ENCODE results near the gene ANKRD6.

Gene ANKRD6

GRCh38 chr6:89566008-89566800, 133.3 kb downstream of the ANKRD6 start:
- no peak overlapping the region for H3K4me3 Mint-ChIP-seq
- H3K4me1 Mint-ChIP-seq (ENCODE audit: low read depth): no peaks in the 10 kb centered on the region
- no peaks in the 10 kb centered on the region for H3K27me3 Mint-ChIP-seq
- H3K27ac Mint-ChIP-seq: no peak overlapping the region
- no peaks in the 10 kb centered on the region for H3K9me3 Mint-ChIP-seq
- no peaks in the 10 kb centered on the region for H3K36me3 Mint-ChIP-seq (ENCODE audit: low read depth)

GRCh38 chr6:89566930-89567629, 134.1 kb downstream of the ANKRD6 start:
- Mint-ChIP-seq H3K27me3 (no peaks in the 10 kb centered on the region), H3K27ac (no peak overlapping the region), H3K4me3 (no peak overlapping the region), H3K9me3 (no peaks in the 10 kb centered on the region), H3K36me3 (ENCODE audit: low read depth) (no peaks in the 10 kb centered on the region), H3K4me1 (ENCODE audit: low read depth) (no peaks in the 10 kb centered on the region)

GRCh38 chr6:89567630-89568390, 134.9 kb downstream of the ANKRD6 start:
- H3K4me1 Mint-ChIP-seq (ENCODE audit: low read depth): no peaks in the 10 kb centered on the region
- H3K36me3 Mint-ChIP-seq (ENCODE audit: low read depth): no peaks in the 10 kb centered on the region
- no peaks in the 10 kb centered on the region for H3K27me3 Mint-ChIP-seq
- H3K9me3 Mint-ChIP-seq: no peaks in the 10 kb centered on the region
- no peak overlapping the region for H3K27ac Mint-ChIP-seq
- no peak overlapping the region for H3K4me3 Mint-ChIP-seq

- no peak overlapping the region for H3K4me3 Mint-ChIP-seq
- no peaks in the 10 kb centered on the region for H3K9me3 Mint-ChIP-seq
- H3K27me3 Mint-ChIP-seq: no peaks in the 10 kb centered on the region
- no peaks in the 10 kb centered on the region for H3K36me3 Mint-ChIP-seq (ENCODE audit: low read depth)
- H3K4me1 Mint-ChIP-seq (ENCODE audit: low read depth): peaks cover 3% of the 10 kb centered on the region
- H3K27ac Mint-ChIP-seq: no peak overlapping the region
These were observed 142.1 kb downstream of the ANKRD6 start for GRCh38 chr6:89574910-89575561.

GRCh38 chr6:89575562-89575960, 142.6 kb downstream of the ANKRD6 start:
- H3K27me3 Mint-ChIP-seq: no peaks in the 10 kb centered on the region
- H3K4me1 Mint-ChIP-seq (ENCODE audit: low read depth): peaks cover 3% of the 10 kb centered on the region
- H3K27ac Mint-ChIP-seq: no peak overlapping the region
- no peaks in the 10 kb centered on the region for H3K9me3 Mint-ChIP-seq
- H3K4me3 Mint-ChIP-seq: no peak overlapping the region
- no peaks in the 10 kb centered on the region for H3K36me3 Mint-ChIP-seq (ENCODE audit: low read depth)

- H3K4me3 Mint-ChIP-seq: no peak overlapping the region
These were observed 148.2 kb downstream of the ANKRD6 start for GRCh38 chr6:89580997-89581666.

GRCh38 chr6:89581689-89582088, 148.7 kb downstream of the ANKRD6 start:
- Mint-ChIP-seq H3K4me3 (no peak overlapping the region), H3K27ac (no peak overlapping the region), H3K9me3 (no peaks in the 10 kb centered on the region), H3K27me3 (no peaks in the 10 kb centered on the region), H3K36me3 (ENCODE audit: low read depth) (no peaks in the 10 kb centered on the region), H3K4me1 (ENCODE audit: low read depth) (no peaks in the 10 kb centered on the region)

More at GRCh38 chr6:89580997-89581666, 148.2 kb downstream of the ANKRD6 start:
- Mint-ChIP-seq H3K27ac (no peak overlapping the region), H3K4me1 (ENCODE audit: low read depth) (no peaks in the 10 kb centered on the region), H3K9me3 (no peaks in the 10 kb centered on the region), H3K27me3 (no peaks in the 10 kb centered on the region), H3K36me3 (ENCODE audit: low read depth) (no peaks in the 10 kb centered on the region)

GRCh38 chr6:89582669-89583325, 149.8 kb downstream of the ANKRD6 start:
- Mint-ChIP-seq H3K36me3 (ENCODE audit: low read depth) (no peaks in the 10 kb centered on the region), H3K4me1 (ENCODE audit: low read depth) (no peaks in the 10 kb centered on the region), H3K4me3 (no peak overlapping the region), H3K27ac (no peak overlapping the region), H3K9me3 (no peaks in the 10 kb centered on the region), H3K27me3 (no peaks in the 10 kb centered on the region)

- no peaks in the 10 kb centered on the region for H3K27me3 Mint-ChIP-seq
- H3K4me1 Mint-ChIP-seq (ENCODE audit: low read depth): no peaks in the 10 kb centered on the region
- no peak overlapping the region for H3K4me3 Mint-ChIP-seq
- H3K9me3 Mint-ChIP-seq: no peaks in the 10 kb centered on the region
- H3K27ac Mint-ChIP-seq: no peak overlapping the region
- H3K36me3 Mint-ChIP-seq (ENCODE audit: low read depth): no peaks in the 10 kb centered on the region
These were observed 150.6 kb downstream of the ANKRD6 start for GRCh38 chr6:89583559-89583958.

GRCh38 chr6:89584539-89584938, 151.6 kb downstream of the ANKRD6 start:
- no peak overlapping the region for H3K4me3 Mint-ChIP-seq
- no peaks in the 10 kb centered on the region for H3K9me3 Mint-ChIP-seq
- no peak overlapping the region for H3K27ac Mint-ChIP-seq
- H3K36me3 Mint-ChIP-seq (ENCODE audit: low read depth): no peaks in the 10 kb centered on the region
- no peaks in the 10 kb centered on the region for H3K27me3 Mint-ChIP-seq
- no peaks in the 10 kb centered on the region for H3K4me1 Mint-ChIP-seq (ENCODE audit: low read depth)

- Mint-ChIP-seq H3K27ac (no peak overlapping the region), H3K4me3 (no peak overlapping the region), H3K36me3 (ENCODE audit: low read depth) (no peaks in the 10 kb centered on the region), H3K27me3 (no peaks in the 10 kb centered on the region), H3K4me1 (ENCODE audit: low read depth) (no peaks in the 10 kb centered on the region), H3K9me3 (no peaks in the 10 kb centered on the region)
These were observed 152.2 kb downstream of the ANKRD6 start for GRCh38 chr6:89585154-89585553.

- Mint-ChIP-seq H3K27me3 (no peaks in the 10 kb centered on the region), H3K9me3 (no peaks in the 10 kb centered on the region), H3K4me1 (ENCODE audit: low read depth) (no peaks in the 10 kb centered on the region), H3K4me3 (no peak overlapping the region), H3K36me3 (ENCODE audit: low read depth) (no peaks in the 10 kb centered on the region), H3K27ac (no peak overlapping the region)
These were observed 156.5 kb downstream of the ANKRD6 start for GRCh38 chr6:89589297-89590025.

GRCh38 chr6:89590133-89590532, 157.2 kb downstream of the ANKRD6 start:
- H3K27me3 Mint-ChIP-seq: no peaks in the 10 kb centered on the region
- H3K4me3 Mint-ChIP-seq: no peak overlapping the region
- H3K27ac Mint-ChIP-seq: no peak overlapping the region
- H3K36me3 Mint-ChIP-seq (ENCODE audit: low read depth): no peaks in the 10 kb centered on the region
- H3K4me1 Mint-ChIP-seq (ENCODE audit: low read depth): no peaks in the 10 kb centered on the region
- no peaks in the 10 kb centered on the region for H3K9me3 Mint-ChIP-seq
